ENCODE measurements around the gene P4HB. TPM values are rescaled to one million over a fixed set of nuclear protein-coding genes. Genes with fewer than 3 reads are reported as not detected.

The P4HB gene
- total RNA-seq, 1 donor from 2014 or later = 462 TPM

DNA sequence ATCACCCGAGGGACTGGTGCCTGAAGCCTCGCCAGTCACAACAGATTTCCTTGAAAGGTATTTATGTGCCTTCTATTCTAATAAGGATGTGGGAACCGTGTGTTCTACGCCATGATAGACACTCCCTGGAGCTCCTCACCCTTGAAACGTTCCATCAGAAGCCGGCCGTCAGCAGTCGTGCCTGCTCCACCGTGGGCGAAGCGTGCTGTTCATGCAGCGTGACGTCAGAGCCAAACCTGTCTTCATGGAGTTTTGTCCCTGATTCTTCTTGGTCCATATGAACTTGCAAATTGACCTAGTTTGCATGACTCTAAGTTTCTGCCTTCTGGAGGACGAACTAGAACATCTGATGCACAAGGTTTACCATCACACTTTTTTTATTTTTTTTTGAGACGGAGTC, 21.0 kb downstream of the P4HB start:
- TF ChIP-seq, protein P1, sequence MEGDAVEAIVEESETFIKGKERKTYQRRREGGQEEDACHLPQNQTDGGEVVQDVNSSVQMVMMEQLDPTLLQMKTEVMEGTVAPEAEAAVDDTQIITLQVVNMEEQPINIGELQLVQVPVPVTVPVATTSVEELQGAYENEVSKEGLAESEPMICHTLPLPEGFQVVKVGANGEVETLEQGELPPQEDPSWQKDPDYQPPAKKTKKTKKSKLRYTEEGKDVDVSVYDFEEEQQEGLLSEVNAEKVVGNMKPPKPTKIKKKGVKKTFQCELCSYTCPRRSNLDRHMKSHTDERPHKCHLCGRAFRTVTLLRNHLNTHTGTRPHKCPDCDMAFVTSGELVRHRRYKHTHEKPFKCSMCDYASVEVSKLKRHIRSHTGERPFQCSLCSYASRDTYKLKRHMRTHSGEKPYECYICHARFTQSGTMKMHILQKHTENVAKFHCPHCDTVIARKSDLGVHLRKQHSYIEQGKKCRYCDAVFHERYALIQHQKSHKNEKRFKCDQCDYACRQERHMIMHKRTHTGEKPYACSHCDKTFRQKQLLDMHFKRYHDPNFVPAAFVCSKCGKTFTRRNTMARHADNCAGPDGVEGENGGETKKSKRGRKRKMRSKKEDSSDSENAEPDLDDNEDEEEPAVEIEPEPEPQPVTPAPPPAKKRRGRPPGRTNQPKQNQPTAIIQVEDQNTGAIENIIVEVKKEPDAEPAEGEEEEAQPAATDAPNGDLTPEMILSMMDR (IDR thresholded peaks at IDR 0.05) = no peak
- no peaks in the 10 kb centered on the region for H3K9me3 ChIP-seq
- ATAC-seq (no peak), DNase-seq (no peak)
- no peak overlapping the region for H3K4me3 ChIP-seq
- peaks cover 21% of the 10 kb centered on the region for H3K36me3 ChIP-seq
- no peaks in the 10 kb centered on the region for H3K27me3 ChIP-seq
- intact Hi-C loops (cut with DNase I) = no loop called here
- peaks cover 2% of the 10 kb centered on the region for H3K4me1 ChIP-seq
- H3K27ac ChIP-seq = no peak overlapping the region

DNA sequence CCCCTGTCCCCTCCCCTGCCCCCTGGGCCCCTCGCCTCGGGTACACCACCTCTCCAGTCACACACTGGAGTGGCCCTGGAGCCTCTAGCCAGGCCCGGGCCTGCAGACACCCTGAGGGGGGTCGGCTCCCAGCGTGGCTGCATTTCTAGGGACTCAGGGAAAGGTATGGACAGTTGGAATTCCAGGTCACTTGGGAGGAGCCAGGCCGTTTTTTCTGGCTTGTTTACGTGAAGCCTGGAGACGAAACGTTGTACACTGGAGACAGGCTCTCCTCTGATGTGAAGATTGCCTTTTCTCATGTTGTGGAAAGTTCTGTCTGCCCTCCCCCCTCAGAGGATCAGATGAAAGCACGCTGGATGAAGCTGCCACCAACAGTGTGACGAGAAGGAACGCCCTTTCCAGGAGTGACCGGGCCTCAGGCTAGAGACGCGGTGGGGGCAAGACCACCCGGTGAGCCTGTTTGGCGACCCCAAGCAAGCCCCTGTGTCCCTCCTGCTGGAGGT, 21.5 kb downstream of the P4HB start:
- H3K27ac ChIP-seq = no peak overlapping the region
- H3K9me3 ChIP-seq = no peaks in the 10 kb centered on the region
- TF ChIP-seq, protein P1 (IDR thresholded peaks at IDR 0.05) = no peak
- intact Hi-C loops (cut with DNase I) = no loop called here
- peaks cover 7% of the 10 kb centered on the region for H3K4me1 ChIP-seq
- no peak for ATAC-seq
- H3K4me3 ChIP-seq = no peak overlapping the region
- no peak for DNase-seq
- peaks cover 16% of the 10 kb centered on the region for H3K36me3 ChIP-seq
- H3K27me3 ChIP-seq = no peaks in the 10 kb centered on the region

DNA sequence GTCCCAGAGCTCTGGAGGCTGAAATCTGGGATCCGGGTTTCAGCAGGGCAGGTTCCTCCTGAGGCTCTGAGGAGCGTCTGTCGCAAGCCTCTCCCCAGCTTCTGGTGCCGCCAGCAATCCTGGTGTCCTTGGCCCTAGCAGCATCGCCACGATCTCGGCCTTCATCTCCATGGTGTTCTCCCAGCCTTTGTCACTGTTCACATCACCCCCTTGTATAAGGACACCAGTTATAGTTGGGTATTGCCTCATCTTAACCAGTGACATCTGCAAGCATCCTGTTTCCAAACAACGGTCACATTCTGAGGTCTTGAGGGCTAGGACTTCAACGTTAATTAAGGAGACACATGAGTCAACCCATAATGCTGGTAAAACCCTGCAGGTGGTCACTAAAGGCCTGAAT, 22.7 kb downstream of the P4HB start:
- DNase-seq (no peak), ATAC-seq (no peak)
- H3K9me3 ChIP-seq = no peaks in the 10 kb centered on the region

GRCh38 chr17:81834831-81835267, 25.5 kb downstream of the P4HB start, which contains the start of gene PPP1R27:
Gene PPP1R27, minus strand, starts transcription at chr17:81835050. Its CDS starts 97 bp downstream, at chr17:81834953.
- Histone ChIP-seq H3K27me3 (no peaks in the 10 kb centered on the region), H3K27ac (peak within 1 kb of the TSS; percentile 92), H3K36me3 (no peaks in the 10 kb centered on the region), H3K4me3 (peak within 1 kb of the TSS; percentile 78), H3K9me3 (no peaks in the 10 kb centered on the region), H3K4me1 (peaks cover 22% of the 10 kb centered on the region)
- DNase-seq = no peak
- TF ChIP-seq, protein P1 (IDR thresholded peaks at IDR 0.05) = no peak
- no peak for ATAC-seq
- intact Hi-C loops (cut with DNase I) = no loop called here

More for the DNA sequence above, 22.7 kb downstream of the P4HB start:
- TF ChIP-seq, protein P1 (IDR thresholded peaks at IDR 0.05) = no peak
- Histone ChIP-seq H3K4me3 (no peak overlapping the region), H3K4me1 (peaks cover 10% of the 10 kb centered on the region), H3K36me3 (peaks cover 4% of the 10 kb centered on the region), H3K27me3 (no peaks in the 10 kb centered on the region), H3K27ac (no peak overlapping the region)
- intact Hi-C loops (cut with DNase I) = no loop called here

- Histone ChIP-seq H3K9me3 (no peaks in the 10 kb centered on the region), H3K4me3 (peak overlapping the region; percentile 78), H3K36me3 (no peaks in the 10 kb centered on the region), H3K27ac (peak overlapping the region; percentile 92), H3K27me3 (no peaks in the 10 kb centered on the region), H3K4me1 (peaks cover 22% of the 10 kb centered on the region)
- DNase-seq = no peak
- no peak for ATAC-seq
- TF ChIP-seq, protein P1 (IDR thresholded peaks at IDR 0.05) = no peak
- intact Hi-C loops (cut with DNase I) = no loop called here
Observed at GRCh38 chr17:81833921-81834830, 26.2 kb downstream of the P4HB start.
